Activated naive CD4-positive, alpha-beta T cell treated with anti-CD3 and anti-CD28 coated beads, Interleukin-2, amount 50 U/mL, for 24 hours (primary cell): ENCODE data around the gene NPHS1.

Experiments used
- H3K27ac Mint-ChIP-seq: one replicate; pipeline ENCODE4 v1.8.0; 2021; ENCODE audit warnings: mild to moderate bottlenecking, mixed read lengths
- H3K27me3 Mint-ChIP-seq: one replicate; pipeline ENCODE4 v1.8.0; 2021; ENCODE audit warnings: mixed read lengths
- H3K36me3 Mint-ChIP-seq: one replicate; pipeline ENCODE4 v1.8.0; 2021; ENCODE audit warnings: mixed read lengths
- H3K4me1 Mint-ChIP-seq: one replicate; pipeline ENCODE4 v1.8.0; 2021; ENCODE audit warnings: mixed read lengths
- H3K4me3 Mint-ChIP-seq: one replicate; pipeline ENCODE4 v1.8.0; 2021; ENCODE audit warnings: mild to moderate bottlenecking, mixed read lengths
- H3K9me3 Mint-ChIP-seq: one replicate; pipeline ENCODE4 v1.8.0; 2021; ENCODE audit warnings: mixed read lengths

NPHS1 gene

DNA sequence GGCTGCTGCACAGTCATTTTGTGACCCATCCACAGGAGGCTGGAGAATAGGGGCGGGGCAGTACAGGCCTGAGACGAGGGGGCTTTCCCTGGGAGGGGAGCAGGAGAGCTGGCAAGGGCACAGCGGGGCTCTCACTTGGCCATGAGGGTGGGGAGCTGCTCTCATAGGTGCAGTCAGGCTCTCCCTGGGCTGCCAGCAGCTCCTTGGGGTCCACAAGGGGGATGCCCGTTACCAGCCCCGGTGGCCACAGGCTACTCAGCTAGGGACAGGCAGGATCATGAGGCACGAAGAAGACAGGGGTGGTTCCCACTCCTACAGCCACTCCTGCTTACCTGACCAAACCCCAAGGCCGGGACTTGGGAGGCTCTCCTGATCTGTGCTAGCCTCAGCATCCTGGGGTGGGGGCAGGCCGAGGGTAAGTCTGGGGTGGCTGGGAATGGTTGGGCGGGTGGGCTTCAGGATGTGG is 60.5 kb downstream of the NPHS1 start:
- Mint-ChIP-seq H3K4me3 (no peak overlapping the region), H3K27ac (no peak overlapping the region), H3K27me3 (peaks cover 5% of the 10 kb centered on the region), H3K9me3 (no peaks in the 10 kb centered on the region), H3K36me3 (no peaks in the 10 kb centered on the region), H3K4me1 (no peaks in the 10 kb centered on the region)

DNA sequence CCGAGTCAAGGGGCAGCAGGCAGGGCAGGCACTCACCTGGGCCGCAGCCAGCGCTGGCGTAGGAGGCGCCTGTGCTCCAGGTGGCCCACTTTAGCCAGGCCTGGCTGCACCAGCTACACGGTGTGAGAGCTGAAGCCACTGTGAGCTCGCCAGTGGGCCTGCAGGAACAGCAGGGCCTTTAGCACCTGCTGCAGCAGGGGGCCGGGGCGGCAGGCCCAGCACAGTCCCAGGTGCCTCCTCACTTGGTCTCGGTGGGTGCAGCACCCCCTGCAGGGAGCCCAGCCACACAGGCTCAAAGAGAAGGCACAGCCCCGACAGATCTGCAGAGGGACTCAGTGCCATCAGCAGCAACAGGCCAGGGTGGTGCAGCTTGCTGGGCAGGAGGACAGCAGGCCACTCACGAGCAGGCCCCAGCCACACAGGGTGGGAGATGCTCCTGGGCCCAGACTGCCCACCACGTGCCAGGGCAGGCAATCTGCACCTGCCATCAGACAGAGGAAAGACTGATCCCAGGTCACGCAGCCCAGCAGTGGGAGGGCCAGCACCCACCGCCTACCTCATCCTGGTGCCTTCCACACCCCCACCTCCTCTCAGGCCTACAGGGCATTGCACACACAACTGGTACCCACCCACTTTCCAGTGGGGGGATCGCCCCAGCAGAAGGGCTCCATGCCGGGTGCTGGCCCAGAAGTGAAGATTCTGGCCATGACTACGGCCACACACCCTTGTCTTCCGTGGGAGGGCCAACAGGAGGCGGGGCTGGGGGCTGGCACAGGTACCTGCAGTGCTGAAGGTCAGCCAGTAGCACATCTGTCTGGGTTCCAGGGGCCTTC is 61.1 kb downstream of the NPHS1 start:
- Mint-ChIP-seq H3K27me3 (no peaks in the 10 kb centered on the region), H3K36me3 (no peaks in the 10 kb centered on the region), H3K4me3 (no peak overlapping the region), H3K27ac (no peak overlapping the region), H3K9me3 (no peaks in the 10 kb centered on the region), H3K4me1 (no peaks in the 10 kb centered on the region)

- Mint-ChIP-seq H3K27me3 (no peaks in the 10 kb centered on the region), H3K27ac (no peak overlapping the region)
Measured at GRCh38 chr19:35789978-35790944, 62.0 kb downstream of the NPHS1 start.

DNA sequence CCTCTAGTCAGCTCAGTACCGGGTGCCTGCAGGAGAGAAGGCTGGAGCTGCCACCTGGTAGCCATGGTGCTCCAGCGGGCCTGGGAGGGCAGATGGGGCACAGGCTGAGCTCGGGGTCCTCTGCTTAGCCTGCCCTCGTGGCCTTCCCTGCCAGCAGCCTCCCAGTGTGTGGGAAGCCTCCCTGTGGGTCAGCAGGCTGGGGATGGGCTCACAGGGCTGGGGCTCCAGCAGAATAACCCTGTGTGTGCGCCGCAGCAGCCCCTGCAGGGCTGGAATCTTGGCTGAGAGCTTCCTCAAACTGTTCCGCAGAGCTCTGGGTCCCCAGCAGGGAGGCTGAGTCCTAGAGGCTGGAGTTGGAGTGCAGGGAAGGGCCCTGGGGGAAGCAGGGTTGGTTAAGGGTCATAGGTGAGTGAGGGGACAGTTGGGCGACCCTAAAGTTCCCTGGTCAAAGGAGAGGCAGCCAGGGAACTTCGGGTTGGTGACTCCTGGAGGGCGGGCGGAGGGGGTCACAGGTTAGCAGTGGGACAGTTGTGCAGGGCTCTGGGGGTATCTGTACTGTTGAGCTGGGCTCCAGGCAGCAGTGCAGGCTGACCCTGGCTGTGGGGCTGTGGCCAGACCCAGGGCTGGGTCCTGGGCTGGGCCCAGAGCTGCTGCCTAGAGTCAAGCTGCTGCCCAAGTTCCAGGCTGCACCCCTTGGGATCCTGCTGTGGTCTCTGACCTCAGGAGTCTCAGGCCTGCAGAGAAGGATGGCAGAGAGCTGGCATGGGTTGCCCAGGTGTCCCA is 62.9 kb downstream of the NPHS1 start:
- no peak overlapping the region for H3K4me3 Mint-ChIP-seq
- H3K4me1 Mint-ChIP-seq, result no peaks in the 10 kb centered on the region
- no peak overlapping the region for H3K27ac Mint-ChIP-seq
- H3K9me3 Mint-ChIP-seq, result no peaks in the 10 kb centered on the region
- H3K27me3 Mint-ChIP-seq, result no peaks in the 10 kb centered on the region
- H3K36me3 Mint-ChIP-seq, result no peaks in the 10 kb centered on the region

More at GRCh38 chr19:35789978-35790944, 62.0 kb downstream of the NPHS1 start:
- Mint-ChIP-seq H3K36me3 (no peaks in the 10 kb centered on the region), H3K9me3 (no peaks in the 10 kb centered on the region), H3K4me3 (no peak overlapping the region), H3K4me1 (no peaks in the 10 kb centered on the region)

DNA sequence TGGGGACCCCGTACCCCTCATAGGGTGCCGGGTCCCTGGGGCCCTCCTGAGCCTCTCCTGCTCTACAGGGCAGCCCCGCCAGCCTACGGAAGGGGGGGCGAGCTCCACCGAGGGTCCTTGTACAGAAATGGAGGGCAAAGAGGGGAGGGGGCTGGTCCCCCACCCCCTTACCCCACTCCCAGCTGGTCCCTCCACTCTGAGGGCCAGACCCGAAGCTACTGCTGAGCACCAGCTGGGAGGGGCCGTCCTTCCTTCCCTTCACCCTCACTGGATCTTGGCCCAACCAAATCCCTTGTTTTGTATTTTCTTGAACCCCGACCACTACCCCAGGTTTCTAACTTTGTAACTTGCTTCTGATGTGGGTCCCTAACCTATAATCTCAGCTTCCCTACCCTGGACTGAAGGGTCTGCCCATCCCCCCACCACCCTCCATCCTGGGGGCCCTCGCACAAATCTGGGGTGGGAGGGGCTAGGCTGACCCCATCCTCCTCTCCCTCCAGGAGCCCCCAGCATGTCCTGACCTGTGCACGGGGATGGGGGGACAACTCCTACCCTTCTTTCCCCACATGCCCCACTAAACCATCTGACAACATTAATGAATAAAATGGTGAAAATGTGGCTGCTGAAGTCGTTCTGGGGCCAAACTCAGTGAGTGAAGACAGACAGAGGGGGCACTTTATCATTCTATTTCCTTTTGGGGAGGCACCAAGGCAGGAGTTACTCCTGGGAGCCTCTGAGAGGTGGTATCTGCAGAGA is 63.9 kb downstream of the NPHS1 start:
- Mint-ChIP-seq H3K36me3 (no peaks in the 10 kb centered on the region), H3K4me1 (no peaks in the 10 kb centered on the region), H3K9me3 (no peaks in the 10 kb centered on the region), H3K4me3 (no peak overlapping the region), H3K27me3 (no peaks in the 10 kb centered on the region), H3K27ac (no peak overlapping the region)

GRCh38 chr19:35787227-35787799 is 65.0 kb downstream of the NPHS1 start:
- peaks cover 2% of the 10 kb centered on the region for H3K36me3 Mint-ChIP-seq
- H3K4me1 Mint-ChIP-seq, result no peaks in the 10 kb centered on the region
- no peak overlapping the region for H3K27ac Mint-ChIP-seq
- no peaks in the 10 kb centered on the region for H3K27me3 Mint-ChIP-seq
- H3K4me3 Mint-ChIP-seq, result no peak overlapping the region
- no peaks in the 10 kb centered on the region for H3K9me3 Mint-ChIP-seq

GRCh38 chr19:35786299-35787160 is 65.8 kb downstream of the NPHS1 start:
- no peaks in the 10 kb centered on the region for H3K27me3 Mint-ChIP-seq
- H3K27ac Mint-ChIP-seq, result no peak overlapping the region
- no peaks in the 10 kb centered on the region for H3K9me3 Mint-ChIP-seq

DNA sequence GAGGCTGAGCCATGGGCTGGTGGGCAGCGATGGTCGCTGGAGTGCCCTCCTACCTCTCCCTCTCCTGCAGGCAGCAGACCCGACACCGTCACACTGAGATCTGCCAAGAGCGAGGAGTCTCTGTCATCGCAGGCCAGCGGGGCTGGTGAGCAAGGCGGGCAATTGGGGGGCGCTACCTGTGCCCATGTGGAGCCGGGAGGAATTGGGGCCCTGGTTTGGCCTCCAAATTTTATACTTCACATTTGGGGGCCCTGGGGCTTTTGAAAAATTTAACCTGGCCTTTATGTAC is 67.0 kb downstream of the NPHS1 start:
- Mint-ChIP-seq H3K4me1 (no peaks in the 10 kb centered on the region), H3K4me3 (no peak overlapping the region), H3K9me3 (no peaks in the 10 kb centered on the region), H3K36me3 (peaks cover 2% of the 10 kb centered on the region), H3K27me3 (no peaks in the 10 kb centered on the region), H3K27ac (no peak overlapping the region)

More at GRCh38 chr19:35786299-35787160, 65.8 kb downstream of the NPHS1 start:
- Mint-ChIP-seq H3K36me3 (peaks cover 2% of the 10 kb centered on the region), H3K4me1 (no peaks in the 10 kb centered on the region), H3K4me3 (no peak overlapping the region)

- Mint-ChIP-seq H3K36me3 (peaks cover 2% of the 10 kb centered on the region), H3K27ac (no peak overlapping the region), H3K4me3 (no peak overlapping the region), H3K9me3 (no peaks in the 10 kb centered on the region), H3K27me3 (no peaks in the 10 kb centered on the region), H3K4me1 (no peaks in the 10 kb centered on the region)
Measured at GRCh38 chr19:35784503-35785338, 67.6 kb downstream of the NPHS1 start.

GRCh38 chr19:35783469-35784434 is 68.6 kb downstream of the NPHS1 start:
- H3K4me3 Mint-ChIP-seq, result no peak overlapping the region
- H3K27ac Mint-ChIP-seq, result no peak overlapping the region
- H3K9me3 Mint-ChIP-seq, result no peaks in the 10 kb centered on the region
- no peaks in the 10 kb centered on the region for H3K27me3 Mint-ChIP-seq
- H3K36me3 Mint-ChIP-seq, result peaks cover 2% of the 10 kb centered on the region
- H3K4me1 Mint-ChIP-seq, result no peaks in the 10 kb centered on the region

DNA sequence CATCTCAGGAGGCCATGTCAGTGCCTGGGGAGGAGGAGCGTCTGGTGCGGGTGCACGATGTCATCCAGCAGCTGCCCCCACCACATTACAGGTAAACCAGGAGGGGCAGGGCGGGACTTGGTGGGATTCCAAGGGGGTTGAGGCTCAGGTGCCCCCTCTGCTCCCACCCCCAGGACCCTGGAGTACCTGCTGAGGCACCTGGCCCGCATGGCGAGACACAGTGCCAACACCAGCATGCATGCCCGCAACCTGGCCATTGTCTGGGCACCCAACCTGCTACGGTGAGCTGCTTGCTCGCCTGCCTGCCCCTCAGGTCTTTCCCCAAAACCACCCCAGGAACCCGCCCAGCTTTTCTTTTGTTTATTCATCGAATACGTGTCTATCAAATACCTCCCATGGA is 69.7 kb downstream of the NPHS1 start:
- no peaks in the 10 kb centered on the region for H3K27me3 Mint-ChIP-seq
- no peaks in the 10 kb centered on the region for H3K9me3 Mint-ChIP-seq
- no peaks in the 10 kb centered on the region for H3K4me1 Mint-ChIP-seq
- peaks cover 2% of the 10 kb centered on the region for H3K36me3 Mint-ChIP-seq
- no peak overlapping the region for H3K4me3 Mint-ChIP-seq
- no peak overlapping the region for H3K27ac Mint-ChIP-seq

DNA sequence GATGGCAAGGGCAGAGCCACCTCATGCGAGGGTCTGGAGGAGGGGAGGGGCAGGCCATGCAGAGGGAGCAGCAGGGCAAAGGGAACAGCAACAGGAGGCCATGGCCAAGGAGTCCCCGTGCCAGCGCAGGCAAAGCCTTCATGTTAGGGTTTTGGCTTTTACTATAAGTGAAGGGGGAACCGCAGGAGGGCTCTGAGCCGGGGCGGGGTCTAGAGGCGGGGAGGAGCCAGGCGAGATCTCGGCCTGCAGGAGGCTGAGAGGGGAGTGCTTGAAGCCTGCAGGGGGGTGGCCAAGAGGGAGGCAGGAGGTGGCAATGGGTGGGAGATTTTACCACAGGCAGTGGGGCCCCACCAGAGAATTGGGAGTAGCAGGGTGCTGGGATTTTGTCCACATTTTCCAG is 70.7 kb downstream of the NPHS1 start:
- Mint-ChIP-seq H3K4me1 (peaks cover 4% of the 10 kb centered on the region), H3K36me3 (peaks cover 2% of the 10 kb centered on the region), H3K27ac (no peak overlapping the region), H3K27me3 (no peaks in the 10 kb centered on the region), H3K9me3 (no peaks in the 10 kb centered on the region), H3K4me3 (no peak overlapping the region)
